GM19193 (cell line): ENCODE measurements around the gene ZNF423.

Experiments used
- POLR2A ChIP-seq: IDR thresholded peaks from 4 replicates; pipeline ENCODE4 v1.6.1; 2011; ENCODE audit not compliant: insufficient read depth, insufficient read length; ENCODE audit errors: extremely low read depth

Gene ZNF423

GRCh38 chr16:49881890-49882289 is 26.0 kb upstream of the ZNF423 start:
- no peak for TF ChIP-seq POLR2A

GRCh38 chr16:49876716-49877129 is 20.8 kb upstream of the ZNF423 start:
- no peak for TF ChIP-seq POLR2A

GRCh38 chr16:49875806-49876715 is 20.1 kb upstream of the ZNF423 start:
- TF ChIP-seq POLR2A: no peak

- no peak for TF ChIP-seq POLR2A
Observed at GRCh38 chr16:49874613-49875237, 18.8 kb upstream of the ZNF423 start.

GRCh38 chr16:49869731-49870130 is 13.8 kb upstream of the ZNF423 start:
- no peak for TF ChIP-seq POLR2A

- TF ChIP-seq POLR2A: no peak
Observed at GRCh38 chr16:49867796-49868668, 12.1 kb upstream of the ZNF423 start.

GRCh38 chr16:49867234-49867633 is 11.3 kb upstream of the ZNF423 start:
- TF ChIP-seq POLR2A: no peak

- no peak for TF ChIP-seq POLR2A
Observed at GRCh38 chr16:49866595-49867071, 10.7 kb upstream of the ZNF423 start.

- no peak for TF ChIP-seq POLR2A
Observed at GRCh38 chr16:49862694-49863093, 6.8 kb upstream of the ZNF423 start.

GRCh38 chr16:49861299-49861698 is 5.4 kb upstream of the ZNF423 start:
- no peak for TF ChIP-seq POLR2A

- no peak for TF ChIP-seq POLR2A
Observed at GRCh38 chr16:49860593-49860992, 4.7 kb upstream of the ZNF423 start.

GRCh38 chr16:49859125-49859811 is 3.4 kb upstream of the ZNF423 start:
- TF ChIP-seq POLR2A: no peak

GRCh38 chr16:49858200-49859124 is 2.5 kb upstream of the ZNF423 start:
- no peak for TF ChIP-seq POLR2A
